ENCODE results near the gene PDGFD.
"Not testable (repeated sequence)": the region's sequence is repeated elsewhere in the genome, so short reads cannot be mapped to it uniquely, and the experiment has no call there.

DNA sequence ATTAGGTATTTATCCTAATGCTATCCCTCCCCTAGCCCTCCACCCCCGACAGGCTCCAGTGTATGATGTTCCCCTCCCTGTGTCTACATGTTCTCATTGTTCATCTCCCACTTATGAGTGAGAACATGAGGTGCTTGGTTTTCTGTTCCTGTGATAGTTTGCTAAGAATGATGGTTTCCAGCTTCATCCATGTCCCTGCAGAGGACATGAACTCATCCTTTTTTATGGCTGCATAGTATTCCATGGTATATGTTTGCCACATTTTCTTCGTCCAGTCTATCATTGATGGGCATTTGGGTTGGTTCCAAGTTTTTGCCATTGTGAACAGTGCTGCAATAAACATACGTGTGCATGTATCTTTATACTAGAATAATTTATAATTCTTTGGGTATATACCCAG lies 117.1 kb downstream of the PDGFD start:
- not testable (repeated sequence) for TF ChIP-seq CTCF, POLR2A (IDR thresholded peaks at IDR 0.05)

Data from ovary (tissue), 3 donors.